Measurements from ENCODE around the gene FAT2.

DNA sequence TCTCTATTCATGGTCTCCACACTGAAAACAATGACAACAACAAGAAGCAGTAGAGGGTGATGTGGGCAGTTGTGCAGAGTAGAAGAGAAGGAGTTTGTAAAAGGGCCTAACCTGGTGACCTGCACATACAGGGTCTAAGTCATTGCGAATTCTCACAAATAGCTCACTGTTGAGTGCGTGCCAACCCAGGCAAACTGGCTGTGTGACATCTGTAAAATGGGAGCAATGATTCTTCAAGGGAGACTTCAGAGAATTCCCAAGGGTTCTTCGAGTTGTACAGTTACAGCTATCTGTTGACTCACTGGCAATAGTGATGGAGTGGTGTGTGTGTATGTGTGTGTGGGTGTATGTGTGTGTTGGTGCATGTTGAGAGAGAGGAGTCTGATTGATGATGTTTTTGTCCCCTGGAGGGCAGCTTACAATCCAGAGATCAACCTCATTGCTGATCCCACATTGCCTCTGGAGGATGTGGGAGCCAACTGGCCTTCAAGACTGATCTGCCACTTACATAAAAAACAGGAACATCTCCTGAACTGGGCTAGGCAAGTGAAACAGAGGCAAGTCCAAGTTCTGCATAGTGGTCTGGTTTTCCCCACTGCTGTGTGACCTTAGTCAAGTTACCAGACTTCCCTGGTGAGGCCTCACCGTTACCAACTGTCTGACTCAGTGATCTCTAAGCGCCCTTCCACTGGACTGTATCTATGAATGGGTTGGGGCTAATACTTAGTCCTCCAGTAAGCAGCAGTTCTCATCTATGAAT is 3.2 kb downstream of the FAT2 start:
- TF ChIP-seq, protein P1, sequence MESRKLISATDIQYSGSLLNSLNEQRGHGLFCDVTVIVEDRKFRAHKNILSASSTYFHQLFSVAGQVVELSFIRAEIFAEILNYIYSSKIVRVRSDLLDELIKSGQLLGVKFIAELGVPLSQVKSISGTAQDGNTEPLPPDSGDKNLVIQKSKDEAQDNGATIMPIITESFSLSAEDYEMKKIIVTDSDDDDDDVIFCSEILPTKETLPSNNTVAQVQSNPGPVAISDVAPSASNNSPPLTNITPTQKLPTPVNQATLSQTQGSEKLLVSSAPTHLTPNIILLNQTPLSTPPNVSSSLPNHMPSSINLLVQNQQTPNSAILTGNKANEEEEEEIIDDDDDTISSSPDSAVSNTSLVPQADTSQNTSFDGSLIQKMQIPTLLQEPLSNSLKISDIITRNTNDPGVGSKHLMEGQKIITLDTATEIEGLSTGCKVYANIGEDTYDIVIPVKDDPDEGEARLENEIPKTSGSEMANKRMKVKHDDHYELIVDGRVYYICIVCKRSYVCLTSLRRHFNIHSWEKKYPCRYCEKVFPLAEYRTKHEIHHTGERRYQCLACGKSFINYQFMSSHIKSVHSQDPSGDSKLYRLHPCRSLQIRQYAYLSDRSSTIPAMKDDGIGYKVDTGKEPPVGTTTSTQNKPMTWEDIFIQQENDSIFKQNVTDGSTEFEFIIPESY (IDR thresholded peaks at IDR 0.05) = no peak
- TF ChIP-seq, protein P2, sequence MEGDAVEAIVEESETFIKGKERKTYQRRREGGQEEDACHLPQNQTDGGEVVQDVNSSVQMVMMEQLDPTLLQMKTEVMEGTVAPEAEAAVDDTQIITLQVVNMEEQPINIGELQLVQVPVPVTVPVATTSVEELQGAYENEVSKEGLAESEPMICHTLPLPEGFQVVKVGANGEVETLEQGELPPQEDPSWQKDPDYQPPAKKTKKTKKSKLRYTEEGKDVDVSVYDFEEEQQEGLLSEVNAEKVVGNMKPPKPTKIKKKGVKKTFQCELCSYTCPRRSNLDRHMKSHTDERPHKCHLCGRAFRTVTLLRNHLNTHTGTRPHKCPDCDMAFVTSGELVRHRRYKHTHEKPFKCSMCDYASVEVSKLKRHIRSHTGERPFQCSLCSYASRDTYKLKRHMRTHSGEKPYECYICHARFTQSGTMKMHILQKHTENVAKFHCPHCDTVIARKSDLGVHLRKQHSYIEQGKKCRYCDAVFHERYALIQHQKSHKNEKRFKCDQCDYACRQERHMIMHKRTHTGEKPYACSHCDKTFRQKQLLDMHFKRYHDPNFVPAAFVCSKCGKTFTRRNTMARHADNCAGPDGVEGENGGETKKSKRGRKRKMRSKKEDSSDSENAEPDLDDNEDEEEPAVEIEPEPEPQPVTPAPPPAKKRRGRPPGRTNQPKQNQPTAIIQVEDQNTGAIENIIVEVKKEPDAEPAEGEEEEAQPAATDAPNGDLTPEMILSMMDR (IDR thresholded peaks at IDR 0.05 in 2 of 3, conservative IDR thresholded peaks at IDR 0.05 in 1 of 3; ENCODE audit: control insufficient read depth in 2 of 3, extremely low read depth in 1 of 3, insufficient read depth in 1 of 3, low read depth in 3 of 3, low read length in 3 of 3) = no peak
